Measurements from ENCODE around the gene CLSTN3. TPM values are rescaled to one million over a fixed set of nuclear protein-coding genes. Genes with fewer than 3 reads are reported as not detected.
A peak's percentile ranks its signal among the peaks of the same experiment; 100 is the strongest.

CLSTN3 gene
- total and polyA plus RNA-seq, 9 of the 15 experiments (the other 6 are each of a cell fraction or from before 2014, with no cell fraction given), result 0.08 to 23.2 (median 11.0) TPM

DNA sequence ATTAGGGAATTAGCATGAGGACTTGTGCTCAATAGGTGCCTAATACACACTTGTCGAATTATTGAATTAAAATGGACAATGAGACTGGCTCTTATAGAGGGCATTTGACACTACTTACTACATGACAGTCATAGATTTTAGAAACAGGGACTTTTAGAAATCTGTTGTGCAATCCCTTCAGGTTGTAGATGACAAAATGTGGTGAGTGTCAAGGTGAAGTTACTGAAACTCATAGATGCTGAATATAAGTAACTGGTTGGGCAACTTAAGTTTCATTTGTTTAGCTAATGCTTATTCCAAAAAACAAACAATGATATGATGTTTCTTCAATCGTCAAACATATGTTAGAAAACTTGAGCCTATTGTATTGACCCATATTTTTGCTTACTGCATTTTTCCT, 46.4 kb downstream of the CLSTN3 start:
- intact Hi-C loops (cut with micrococcal nuclease) (no loop called here), in situ Hi-C loops (cut with MboI) (no loop called here)
- Histone ChIP-seq H3K9me1 (ENCODE audit: control insufficient read depth, insufficient read depth, low read length) (no peaks in the 10 kb centered on the region), H3K9ac (ENCODE audit: insufficient read depth in 1 of 2, low read depth in 2 of 2, low read length in 2 of 2) (no peak overlapping the region), H3K79me2 (ENCODE audit: control insufficient read depth, insufficient read depth, low read length) (no peaks in the 10 kb centered on the region), H4K20me1 (replicated peaks; ENCODE audit: control insufficient read depth, insufficient read depth, low read length) (no peaks in the 10 kb centered on the region), H3K4me1 (replicated peaks in 1 of 2; ENCODE audit: control insufficient read depth in 2 of 2, insufficient read depth in 2 of 2, low read length in 2 of 2) (no peaks in the 10 kb centered on the region), H3K36me3 (ENCODE audit: control insufficient read depth, insufficient read depth, low read length) (no peaks in the 10 kb centered on the region), H3K9me3 (replicated peaks; ENCODE audit: control insufficient read depth, insufficient read depth, low read depth, low read length) (no peaks in the 10 kb centered on the region), H2AFZ (ENCODE audit: low read depth, low read length) (no peak overlapping the region), H3K27ac (ENCODE audit: extremely low read depth, low read depth, low read length) (no peak overlapping the region), H3K4me2 (ENCODE audit: insufficient read depth, low read length) (no peak overlapping the region), H3K27me3 (ENCODE audit: control insufficient read depth in 2 of 2, insufficient read depth in 2 of 2, low read length in 2 of 2) (no peaks in the 10 kb centered on the region; a peak in 1 of 5 replicates), H3K4me3 (no peak overlapping the region)
- POLR2A ChIA-PET, result interaction anchor here (1.0 kb wide), 1 partner anchor 68 kb away, joined by 5 read pairs; no protein-coding TSS in a partner anchor
- CTCF ChIA-PET (ENCODE audit: low intra/inter-chr PET ratio), result no interaction called here
- no peak for ATAC-seq
- DNase-seq (ENCODE audit: extremely low read depth in 1 of 4, low spot score in 3 of 4), result no peak
- no peak for TF ChIP-seq ETV6 (IDR thresholded peaks at IDR 0.05; ENCODE audit: borderline replicate concordance in 1 of 2, low read depth in 2 of 2, low read length in 1 of 2)
- TF ChIP-seq ETV6 (CRISPR knock-in tag; IDR thresholded peaks at IDR 0.05; ENCODE audit: borderline replicate concordance), result no peak
- no peak for TF ChIP-seq ZNF165 (CRISPR knock-in tag; IDR thresholded peaks at IDR 0.05; ENCODE audit: borderline replicate concordance)
- TF ChIP-seq CEBPB (tag; IDR thresholded peaks at IDR 0.05), result 0 out of 2 replicates have a peak, but pooled peaks have one; percentile 11
- TF ChIP-seq, protein P1, sequence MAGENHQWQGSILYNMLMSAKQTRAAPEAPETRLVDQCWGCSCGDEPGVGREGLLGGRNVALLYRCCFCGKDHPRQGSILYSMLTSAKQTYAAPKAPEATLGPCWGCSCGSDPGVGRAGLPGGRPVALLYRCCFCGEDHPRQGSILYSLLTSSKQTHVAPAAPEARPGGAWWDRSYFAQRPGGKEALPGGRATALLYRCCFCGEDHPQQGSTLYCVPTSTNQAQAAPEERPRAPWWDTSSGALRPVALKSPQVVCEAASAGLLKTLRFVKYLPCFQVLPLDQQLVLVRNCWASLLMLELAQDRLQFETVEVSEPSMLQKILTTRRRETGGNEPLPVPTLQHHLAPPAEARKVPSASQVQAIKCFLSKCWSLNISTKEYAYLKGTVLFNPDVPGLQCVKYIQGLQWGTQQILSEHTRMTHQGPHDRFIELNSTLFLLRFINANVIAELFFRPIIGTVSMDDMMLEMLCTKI (IDR thresholded peaks at IDR 0.05; ENCODE audit: partially characterized antibody), result no peak
- TF ChIP-seq CEBPG (CRISPR knock-in tag; IDR thresholded peaks at IDR 0.05), result no peak
- peak in 1 of 2 experiments; percentile 23; a peak in 1 of 4 replicates for TF ChIP-seq CEBPG (tag; conservative IDR thresholded peaks at IDR 0.05 in 1 of 2, IDR thresholded peaks at IDR 0.05 in 1 of 2)
- WGBS (ENCODE audit: insufficient coverage, low coverage, missing lambda C conversion rate), result 6% methylated on average over 2 of the region's 2 CpGs
- FAIRE-seq, result no peak
- no TSS peak for BruUV-seq (replicated peaks)

All from K562 (cell line).